ENCODE data around the gene MAP2K6.
A peak's percentile ranks its signal among the peaks of the same experiment; 100 is the strongest.

Gene MAP2K6

DNA sequence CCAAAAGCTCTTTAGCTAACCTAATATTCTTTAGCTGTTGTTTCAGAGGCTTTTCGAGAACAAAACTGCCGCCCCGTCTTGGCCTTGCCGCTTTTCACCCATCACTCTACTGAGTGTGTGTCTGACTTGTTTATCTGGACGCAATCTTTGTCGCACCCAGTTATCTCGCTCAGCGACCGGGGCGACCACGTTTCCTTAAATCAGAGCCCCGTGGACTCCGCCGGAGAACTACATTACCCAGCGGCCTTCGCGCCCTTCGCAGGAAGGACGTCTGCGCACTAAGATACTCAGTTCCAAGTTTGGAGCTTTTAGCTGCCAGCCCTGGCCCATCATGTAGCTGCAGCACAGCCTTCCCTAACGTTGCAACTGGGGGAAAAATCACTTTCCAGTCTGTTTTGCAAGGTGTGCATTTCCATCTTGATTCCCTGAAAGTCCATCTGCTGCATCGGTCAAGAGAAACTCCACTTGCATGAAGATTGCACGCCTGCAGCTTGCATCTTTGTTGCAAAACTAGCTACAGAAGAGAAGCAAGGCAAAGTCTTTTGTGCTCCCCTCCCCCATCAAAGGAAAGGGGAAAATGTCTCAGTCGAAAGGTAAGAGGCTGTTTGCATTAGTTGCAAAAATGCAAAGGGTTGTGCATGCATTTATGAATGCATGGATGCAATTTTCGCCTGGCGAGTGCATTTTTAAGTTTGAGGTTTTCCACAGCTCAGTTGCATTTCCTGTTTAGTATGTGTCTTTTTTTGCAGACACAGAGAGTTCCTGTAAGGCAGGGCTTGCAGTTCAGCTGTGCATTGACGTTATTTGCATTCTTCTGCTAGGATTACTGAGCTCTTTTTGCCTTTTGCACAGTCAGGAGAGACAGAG, at the start of gene MAP2K6:
Gene MAP2K6 (plus strand): TSS at position 290 of the 867 bp plus-strand sequence. CDS start 288 bp downstream, at position 578.
- peak; percentile 72 for DNase-seq

DNA sequence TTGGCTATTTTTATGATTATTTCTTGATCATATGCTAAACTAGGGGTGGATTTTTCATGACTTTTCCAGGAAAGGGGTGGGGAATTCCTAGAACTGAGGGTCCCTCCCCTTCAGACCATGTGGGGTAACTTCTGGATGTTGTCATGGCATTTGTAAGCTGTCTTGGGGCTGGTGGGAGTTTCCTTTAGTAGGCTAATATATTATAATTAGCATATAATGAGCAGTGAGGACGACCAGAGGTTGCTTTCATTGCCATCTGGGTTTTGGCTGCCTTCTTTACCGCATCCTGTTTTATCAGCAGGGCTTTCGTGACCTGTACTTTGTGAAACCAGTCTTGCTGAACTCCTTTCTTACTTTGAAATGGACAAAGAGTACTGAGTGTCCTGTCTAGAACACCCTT, 47.2 kb upstream of the MAP2K6 start:
- DNase-seq = no peak

- DNase-seq = no peak
Measured at GRCh38 chr17:69373069-69373468, 41.4 kb upstream of the MAP2K6 start.

- DNase-seq = no peak
Measured at GRCh38 chr17:69375229-69375628, 39.3 kb upstream of the MAP2K6 start.

- no peak for DNase-seq
Measured at GRCh38 chr17:69388822-69389442, 25.6 kb upstream of the MAP2K6 start.

- DNase-seq = no peak
Measured at GRCh38 chr17:69390795-69391501, 23.5 kb upstream of the MAP2K6 start.

DNA sequence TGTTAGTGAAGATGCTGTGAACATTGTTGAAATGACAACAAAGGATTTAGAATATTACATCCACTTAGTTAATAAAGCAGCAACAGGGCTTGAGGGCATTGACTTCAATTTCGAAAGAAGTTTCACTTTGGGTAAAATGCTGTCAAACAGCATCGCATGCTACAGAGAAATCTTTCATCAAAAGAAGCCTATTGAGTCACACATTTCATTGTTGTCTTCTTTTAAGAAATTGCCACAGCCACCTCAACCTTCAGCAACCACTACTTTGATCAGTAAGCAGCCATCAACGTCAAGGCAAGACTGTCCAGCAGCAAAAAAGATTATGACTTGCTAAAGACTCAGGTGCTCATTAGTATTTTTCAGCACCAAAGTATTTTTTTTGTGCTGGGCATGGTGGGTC, 13.2 kb upstream of the MAP2K6 start:
- no peak for DNase-seq

DNA sequence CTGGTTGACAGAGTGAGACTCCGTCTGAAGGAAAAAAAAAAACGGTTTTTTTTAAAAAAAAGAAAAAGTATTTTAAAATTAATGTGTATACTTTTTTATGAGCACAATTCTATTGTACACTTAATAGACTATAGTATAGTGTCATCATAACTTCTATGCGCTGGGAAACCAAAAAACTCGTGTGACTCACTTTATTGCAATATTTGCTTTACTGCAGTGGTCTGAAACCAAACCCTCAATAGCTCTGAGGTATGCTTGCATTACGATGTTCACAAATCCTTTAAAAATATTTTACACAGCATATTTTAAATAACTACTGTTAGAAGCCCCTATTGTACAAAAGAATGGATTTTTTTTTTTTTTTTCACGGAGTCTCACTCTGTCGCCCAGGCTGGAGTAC, 12.4 kb upstream of the MAP2K6 start:
- no peak for DNase-seq

DNA sequence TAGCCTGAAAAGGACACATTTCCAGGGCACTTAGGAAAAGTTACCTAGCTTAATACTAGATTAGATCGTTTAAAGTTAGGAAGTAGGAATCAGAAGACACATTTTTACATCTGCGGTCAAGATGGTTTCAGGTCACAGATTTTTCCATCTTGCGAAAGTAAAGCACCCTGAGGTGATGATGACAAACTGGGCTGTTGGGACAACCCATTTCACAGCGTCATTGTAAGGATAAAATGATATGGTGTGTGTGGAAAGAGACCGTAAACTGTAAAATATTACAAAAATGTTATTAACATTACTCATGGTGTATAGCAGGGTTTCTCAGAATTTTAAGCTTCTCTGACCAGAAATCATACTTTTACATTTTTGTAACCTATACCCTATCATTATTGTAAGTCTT, 10.1 kb upstream of the MAP2K6 start:
- no peak for DNase-seq

GRCh38 chr17:69405096-69405495, 9.4 kb upstream of the MAP2K6 start:
- no peak for DNase-seq

GRCh38 chr17:69406941-69407340, 7.6 kb upstream of the MAP2K6 start:
- no peak for DNase-seq

DNA sequence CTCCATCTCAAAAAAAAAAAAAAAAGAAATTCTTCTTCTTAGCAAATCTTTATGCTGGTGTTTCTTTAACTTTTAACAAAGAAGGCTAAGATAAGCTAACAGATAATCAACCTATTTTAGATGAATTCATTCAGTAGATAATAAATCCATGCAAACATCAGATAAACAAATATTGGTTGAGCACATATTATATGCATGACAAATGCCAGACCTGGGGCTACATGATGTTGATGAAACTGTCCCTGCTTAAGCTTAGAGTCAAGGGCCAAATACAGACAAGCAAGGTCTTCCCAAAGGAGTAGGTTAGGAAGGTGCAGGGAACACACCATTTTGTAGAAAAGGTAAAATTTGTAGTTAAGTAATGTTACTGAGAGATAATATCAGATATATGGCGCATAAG, 6.7 kb upstream of the MAP2K6 start:
- DNase-seq = no peak

GRCh38 chr17:69410671-69411070, 3.8 kb upstream of the MAP2K6 start:
- DNase-seq = no peak

DNA sequence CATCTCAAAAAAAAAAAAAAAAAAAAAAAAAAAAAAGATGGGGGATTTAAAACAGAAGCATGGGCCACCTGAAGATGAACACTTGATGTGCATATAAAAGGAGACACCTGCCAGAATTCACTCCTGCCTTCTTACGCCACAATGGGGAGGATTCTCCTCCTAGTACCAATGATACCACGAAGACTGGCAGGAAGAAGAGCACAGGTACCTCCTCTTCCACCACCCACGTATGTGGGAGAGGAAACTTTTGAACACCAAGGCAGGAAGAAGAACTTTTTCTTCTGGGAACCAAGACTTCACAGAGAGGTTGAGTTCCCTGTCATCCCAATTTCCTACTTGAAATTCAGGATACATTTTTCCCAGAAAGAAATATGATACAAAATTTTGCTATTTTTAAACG, 2.7 kb upstream of the MAP2K6 start:
- DNase-seq = no peak

DNA sequence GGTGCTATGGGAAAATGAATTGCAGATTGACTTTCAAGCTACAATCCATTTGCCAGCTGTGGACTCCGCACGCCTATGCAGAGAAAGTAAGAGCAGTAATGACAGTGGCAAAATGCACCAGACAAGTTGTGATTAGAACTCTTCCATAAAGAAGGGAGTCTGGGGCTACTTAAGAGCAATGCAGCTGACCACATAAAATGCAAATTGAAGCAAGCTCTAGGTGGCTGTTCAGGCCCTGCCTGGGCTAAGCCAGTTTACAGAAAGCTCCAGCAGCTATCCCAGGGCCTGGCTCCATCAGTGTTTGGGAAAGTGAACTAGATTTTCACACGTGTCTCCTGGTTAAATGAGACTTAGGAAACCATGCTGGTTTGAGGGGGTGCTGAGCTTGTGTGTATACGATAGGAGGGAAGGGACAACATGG, 2.2 kb upstream of the MAP2K6 start:
- no peak for DNase-seq

- no peak for DNase-seq
Measured at GRCh38 chr17:69415431-69415830, 934 bp downstream of the MAP2K6 start.

DNA sequence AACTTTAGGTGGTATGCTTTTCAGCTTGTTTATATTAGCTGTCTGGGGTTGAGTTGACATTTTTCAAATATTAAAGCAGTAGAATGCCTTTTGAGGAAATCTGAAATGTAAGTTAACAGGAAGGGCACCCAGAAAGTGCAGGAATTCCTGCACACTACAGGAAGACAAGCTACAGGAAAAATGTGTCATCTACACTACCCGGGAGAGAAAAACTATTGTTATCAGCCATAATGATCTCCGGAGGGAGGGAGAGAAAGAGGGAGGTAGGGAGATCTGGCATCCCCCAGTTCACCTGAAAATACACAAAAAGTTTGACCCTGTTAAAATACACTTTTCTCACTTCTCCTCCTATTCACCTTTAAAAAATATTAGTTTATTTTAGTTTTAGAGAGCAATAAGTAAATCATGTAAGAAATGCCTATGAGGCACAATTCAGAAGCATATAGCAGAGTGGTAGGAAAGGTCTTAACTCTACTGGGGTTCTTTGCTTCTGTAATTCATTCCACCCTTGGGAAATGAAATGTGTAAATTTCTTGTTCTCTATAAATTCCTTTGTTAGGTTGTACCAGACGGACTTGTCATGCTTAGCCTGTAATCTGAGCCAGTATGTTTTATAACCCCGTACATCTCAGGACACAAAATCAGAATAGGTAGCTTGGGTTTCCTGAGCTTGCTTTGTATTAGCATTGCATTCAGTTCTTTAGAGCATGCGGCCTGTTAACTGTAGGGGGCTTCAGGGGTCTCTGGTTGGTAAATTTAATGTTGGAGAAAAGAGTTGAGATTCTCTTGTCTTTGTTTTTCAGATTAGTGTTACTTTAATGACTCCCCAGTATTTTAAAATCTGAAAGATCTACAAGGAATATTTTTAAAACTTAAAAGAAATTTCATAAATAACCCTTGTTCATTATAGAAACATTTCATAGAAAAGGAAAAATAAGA, 3.3 kb downstream of the MAP2K6 start:
- no peak for DNase-seq

DNA sequence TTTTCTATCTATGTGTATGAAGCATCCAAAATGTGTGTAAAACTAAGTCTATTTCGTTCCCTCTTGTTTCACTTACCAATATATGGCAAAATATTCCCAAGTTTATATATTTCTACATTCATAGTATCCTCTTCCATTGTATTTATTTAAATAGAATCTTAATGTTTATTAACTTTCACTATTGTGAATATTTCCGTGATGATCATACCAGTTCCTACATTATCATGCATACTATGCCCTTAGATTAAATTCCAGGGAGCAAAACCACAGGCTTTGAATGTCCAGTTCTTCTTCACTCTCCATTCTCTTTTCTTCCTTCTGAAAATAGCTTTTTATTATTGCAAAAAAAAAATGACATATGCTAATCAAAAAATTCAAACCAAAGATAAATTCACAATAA, 4.0 kb downstream of the MAP2K6 start:
- DNase-seq = no peak

DNA sequence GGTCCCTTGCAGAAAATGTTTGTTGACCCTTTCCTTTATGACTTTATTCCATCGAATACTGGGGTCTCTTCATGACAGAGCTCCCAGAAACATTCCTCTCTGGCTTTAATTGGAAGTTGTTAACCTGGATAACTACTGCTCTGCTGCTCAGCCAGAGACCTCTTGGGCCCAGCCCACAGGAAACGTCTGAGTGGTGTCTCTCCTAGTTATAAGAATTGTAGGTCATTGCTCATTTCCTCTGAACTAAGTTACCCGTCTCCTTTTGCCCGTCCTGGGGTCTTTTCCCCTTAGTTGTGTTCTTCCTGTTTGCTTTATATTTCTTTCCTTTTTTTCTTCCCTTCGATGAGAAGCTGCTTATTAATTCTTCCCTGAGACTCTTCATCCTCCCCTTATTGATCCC, 9.0 kb downstream of the MAP2K6 start:
- DNase-seq = no peak

- DNase-seq = no peak
Measured at GRCh38 chr17:69424287-69425041, 10.0 kb downstream of the MAP2K6 start.

DNA sequence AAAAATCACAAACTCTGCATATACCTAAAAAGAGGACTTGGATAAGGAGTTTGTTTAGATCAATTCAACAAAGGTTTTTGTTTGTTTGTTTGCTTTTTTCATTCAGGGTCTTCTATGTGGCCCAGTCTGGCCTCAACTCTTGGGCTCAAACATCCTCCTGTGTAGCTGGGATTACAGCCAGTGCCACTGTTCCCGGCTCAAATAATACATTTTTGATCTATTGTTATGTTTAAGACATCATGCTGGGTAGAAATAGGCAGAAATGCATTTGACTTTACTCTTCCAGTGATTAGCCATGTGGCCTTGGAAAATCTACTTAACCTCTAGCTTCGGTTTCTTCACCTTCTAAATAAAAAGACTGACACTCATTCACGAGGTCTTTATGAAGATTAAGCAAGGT, 11.5 kb downstream of the MAP2K6 start:
- DNase-seq = no peak
